OCI-LY7 (cell line): ENCODE measurements around the gene FIGN. TPM values are rescaled to one million over a fixed set of nuclear protein-coding genes. Genes with fewer than 3 reads are reported as not detected.

ENCODE experiments used
- BruUV-seq: library from RNA; stranded (reverse); fragments of 400-500 nt; replicated peaks from 2 replicates; lab custom pipeline; 2021; lab: Mats Ljungman, UMichigan
- CTCF ChIA-PET: fragments of 300-600 bp; sonication (Branson Sonifier 250); formaldehyde crosslinking; loops from one replicate; lab custom pipeline; 2022; ENCODE audit warnings: antibody characterized with exemption; ENCODE audit not compliant: unreplicated experiment; lab: Charles Lee
- POLR2A ChIA-PET: fragments of 300-600 bp; sonication (Branson Sonifier 250); formaldehyde crosslinking; loops from one replicate; lab custom pipeline; 2022; ENCODE audit warnings: antibody characterized with exemption; lab: Charles Lee
- DNase-seq: peaks from one replicate; pipeline ENCODE4 v3.0.0-alpha.2; 2015; ENCODE audit warnings: low spot score
- H2AFZ ChIP-seq: fragments of 200-600 bp; sonication (generic), shearing (Covaris generic); 2 replicates; pipeline ENCODE4 v1.6.1; 2014; ENCODE audit warnings: mild to moderate bottlenecking, antibody characterized with exemption, low read length, moderate library complexity
- H3K27ac ChIP-seq: fragments of 200-600 bp; sonication (generic); 2 replicates; pipeline ENCODE4 v1.5.1; 2014; ENCODE audit warnings: mixed run types, low read depth, mild to moderate bottlenecking, moderate library complexity, low read length, inconsistent platforms; ENCODE audit not compliant: poor library complexity, severe bottlenecking
- H3K36me3 ChIP-seq: fragments of 200-600 bp; sonication (generic); 2 replicates; pipeline ENCODE4 v1.6.1; 2014; ENCODE audit warnings: mild to moderate bottlenecking, antibody characterized with exemption, low read length, moderate library complexity, mixed read lengths; ENCODE audit not compliant: insufficient read depth
- H3K4me1 ChIP-seq: fragments of 200-600 bp; sonication (generic); 2 replicates; pipeline ENCODE4 v1.5.1; 2014; ENCODE audit warnings: mild to moderate bottlenecking, low read length; ENCODE audit not compliant: insufficient read depth, poor library complexity, severe bottlenecking
- H3K4me2 ChIP-seq: fragments of 200-600 bp; sonication (generic); 2 replicates; pipeline ENCODE4 v1.6.1; 2014; ENCODE audit warnings: mild to moderate bottlenecking, low read length
- H3K4me3 ChIP-seq: fragments of 200-600 bp; sonication (generic); 2 replicates; pipeline ENCODE4 v1.5.1; 2014; ENCODE audit warnings: mild to moderate bottlenecking, low read depth, low read length; ENCODE audit not compliant: poor library complexity, severe bottlenecking
- H3K79me2 ChIP-seq: fragments of 200-600 bp; sonication (generic); 2 replicates; pipeline ENCODE4 v1.6.1; 2016; ENCODE audit warnings: low read depth, mild to moderate bottlenecking, low read length, moderate library complexity, mixed read lengths; ENCODE audit not compliant: insufficient read depth
- H3K9me2 ChIP-seq: fragments of 200-600 bp; sonication (generic); 2 replicates; pipeline ENCODE4 v1.6.1; 2016; ENCODE audit warnings: mild to moderate bottlenecking, low read length, mixed read lengths; ENCODE audit not compliant: insufficient read depth
- H3K9me3 ChIP-seq: fragments of 200-600 bp; sonication (generic); 2 replicates; pipeline ENCODE4 v1.6.1; 2014; ENCODE audit warnings: mild to moderate bottlenecking, mixed run types, low read length, mixed read lengths
- H4K20me1 ChIP-seq: fragments of 200-600 bp; sonication (generic); 2 replicates; pipeline ENCODE4 v1.6.1; 2014; ENCODE audit warnings: mild to moderate bottlenecking, antibody characterized with exemption, low read length, moderate library complexity, mixed read lengths; ENCODE audit not compliant: insufficient read depth
- CTCF ChIP-seq: fragments of 200-600 bp; sonication (generic); conservative IDR thresholded peaks from 2 replicates; pipeline ENCODE4 v1.5.1; 2014; ENCODE audit warnings: mild to moderate bottlenecking, antibody characterized with exemption, low read length, moderate library complexity, mixed read lengths
- EZH2phosphoT487 ChIP-seq: fragments of 200-600 bp; sonication (generic); IDR thresholded peaks from 2 replicates; pipeline ENCODE4 v1.6.1; 2018; ENCODE audit warnings: low read depth, borderline replicate concordance, mild to moderate bottlenecking, mixed run types, antibody characterized with exemption, low read length, moderate library complexity, mixed read lengths
- intact Hi-C: fragments of 100-400 bp; cut with micrococcal nuclease; formaldehyde crosslinking; loops from one replicate; pipeline ENCODE4 v1.10.0; 2022; ENCODE audit not compliant: unreplicated experiment
- total RNA-seq, 2 experiments: library from RNA; depleted of rRNA in 1 of 2; stranded (reverse); fragments of >200 nt in 1 of 2; shearing (Covaris generic) in 1 of 2; gene quantifications; 2 replicates each; pipeline ENCODE4 v1.2.3, GENCODE V29; 2014 to 2022

Gene FIGN
- total RNA-seq, 2 experiments from 2014 or later, result not detected

GRCh38 chr2:163779970-163780597 lies 44.3 kb upstream of the FIGN start:
- Histone ChIP-seq H3K4me2 (no peak overlapping the region), H3K4me3 (no peak overlapping the region)
- no peak for DNase-seq

GRCh38 chr2:163778045-163778781 lies 42.4 kb upstream of the FIGN start:
- intact Hi-C loops, result no loop called here
- CTCF ChIA-PET, result no interaction called here
- Histone ChIP-seq H3K79me2 (no peaks in the 10 kb centered on the region), H2AFZ (no peak overlapping the region), H3K9me3 (no peaks in the 10 kb centered on the region), H3K27ac (no peak overlapping the region), H4K20me1 (no peaks in the 10 kb centered on the region), H3K4me3 (no peak overlapping the region), H3K9me2 (no peaks in the 10 kb centered on the region), H3K4me2 (no peak overlapping the region), H3K4me1 (no peaks in the 10 kb centered on the region), H3K36me3 (no peaks in the 10 kb centered on the region)
- no peak for TF ChIP-seq CTCF
- no peak for TF ChIP-seq EZH2phosphoT487
- no TSS peak for BruUV-seq
- DNase-seq, result no peak
- POLR2A ChIA-PET, result no interaction called here

More at GRCh38 chr2:163779970-163780597, 44.3 kb upstream of the FIGN start:
- no TSS peak for BruUV-seq
- Histone ChIP-seq H3K9me2 (no peaks in the 10 kb centered on the region), H2AFZ (no peak overlapping the region), H4K20me1 (no peaks in the 10 kb centered on the region), H3K4me1 (no peaks in the 10 kb centered on the region), H3K79me2 (no peaks in the 10 kb centered on the region), H3K27ac (no peak overlapping the region), H3K9me3 (no peaks in the 10 kb centered on the region), H3K36me3 (no peaks in the 10 kb centered on the region)
- TF ChIP-seq EZH2phosphoT487, result no peak
- TF ChIP-seq CTCF, result no peak
- CTCF ChIA-PET, result no interaction called here
- POLR2A ChIA-PET, result no interaction called here
- intact Hi-C loops, result no loop called here

- Histone ChIP-seq H2AFZ (no peak overlapping the region), H3K9me3 (no peaks in the 10 kb centered on the region), H3K4me2 (no peak overlapping the region), H3K4me3 (no peak overlapping the region), H3K79me2 (no peaks in the 10 kb centered on the region), H3K4me1 (no peaks in the 10 kb centered on the region), H3K36me3 (no peaks in the 10 kb centered on the region), H3K27ac (no peak overlapping the region), H3K9me2 (no peaks in the 10 kb centered on the region), H4K20me1 (no peaks in the 10 kb centered on the region)
- intact Hi-C loops, result no loop called here
- ChIA-PET CTCF (no interaction called here), POLR2A (interaction anchor here (0.6 to 0.9 kb wide), 2 partner anchors 10 to 285 kb away, joined by 3 read pairs; no protein-coding TSS in a partner anchor)
- no peak for TF ChIP-seq EZH2phosphoT487
- no peak for DNase-seq
- no TSS peak for BruUV-seq
These were observed 39.5 kb upstream of the FIGN start for GRCh38 chr2:163775304-163775703.
